NCI-H2196 (cell line): ENCODE data around the gene EHD1.
"Not testable (repeated sequence)": the region's sequence is repeated elsewhere in the genome, so short reads cannot be mapped to it uniquely, and the experiment has no call there.

Experiments
- DNase-seq: peaks from one replicate; lab custom pipeline; 2025; ENCODE audit not compliant: unreplicated experiment; lab: John Stamatoyannopoulos, UW

EHD1 gene

GRCh38 chr11:64859542-64860414 is 18.6 kb downstream of the EHD1 start:
- DNase-seq = no peak

- DNase-seq = no peak
These were observed 19.8 kb downstream of the EHD1 start for GRCh38 chr11:64858467-64859263.

- DNase-seq = no peak
These were observed 20.9 kb downstream of the EHD1 start for GRCh38 chr11:64857485-64857884.

- DNase-seq = no peak
These were observed 21.8 kb downstream of the EHD1 start for GRCh38 chr11:64856382-64857227.

GRCh38 chr11:64855596-64856304 is 22.7 kb downstream of the EHD1 start:
- no peak for DNase-seq

GRCh38 chr11:64854534-64855502 is 23.6 kb downstream of the EHD1 start:
- peak; percentile 58 for DNase-seq

GRCh38 chr11:64854157-64854533 is 24.3 kb downstream of the EHD1 start:
- no peak for DNase-seq

- no peak for DNase-seq
These were observed 24.7 kb downstream of the EHD1 start for GRCh38 chr11:64853709-64854108.

GRCh38 chr11:64852804-64853509 is 25.5 kb downstream of the EHD1 start:
- DNase-seq = no peak

GRCh38 chr11:64851831-64852351 is 26.5 kb downstream of the EHD1 start:
- no peak for DNase-seq

GRCh38 chr11:64850979-64851567 is 27.3 kb downstream of the EHD1 start:
- no peak for DNase-seq

GRCh38 chr11:64849598-64850356 is 28.6 kb downstream of the EHD1 start:
- no peak for DNase-seq

- peak; percentile 80 for DNase-seq
These were observed 29.4 kb downstream of the EHD1 start for GRCh38 chr11:64848826-64849597.

GRCh38 chr11:64848214-64848825 is 30.1 kb downstream of the EHD1 start:
- DNase-seq = no peak

- DNase-seq = peak; percentile 98
These were observed 31.3 kb downstream of the EHD1 start for GRCh38 chr11:64846998-64847666.

- DNase-seq = not testable (repeated sequence)
These were observed 32.7 kb downstream of the EHD1 start for GRCh38 chr11:64845776-64846129.
